Measurements from ENCODE around the gene AFAP1L2. TPM values are rescaled to one million over a fixed set of nuclear protein-coding genes. Genes with fewer than 3 reads are reported as not detected.

The AFAP1L2 gene
- total and polyA plus RNA-seq, 9 of the 15 experiments (the other 6 are each of a cell fraction or from before 2014, with no cell fraction given) = 0.07 TPM; not detected in 8

DNA sequence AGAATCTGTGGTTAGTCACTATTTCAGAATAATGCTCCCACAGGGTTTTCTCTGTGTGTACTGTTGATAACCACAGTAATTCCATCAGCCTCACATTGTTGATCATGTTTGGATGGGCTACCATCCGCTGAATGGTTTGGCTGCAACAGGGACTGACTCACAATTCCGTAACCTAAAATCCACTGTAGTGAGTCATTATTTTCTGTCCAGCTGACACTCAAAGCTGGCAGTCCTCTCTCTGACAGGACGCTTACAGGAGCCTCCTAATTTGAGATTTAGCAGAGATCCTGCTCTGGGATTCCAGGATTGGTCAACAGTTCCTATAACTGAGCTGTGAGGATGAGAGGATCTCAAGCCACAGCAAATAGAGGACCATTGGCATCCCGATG, 132.5 kb downstream of the AFAP1L2 start (continued):
- TF ChIP-seq, protein P1, sequence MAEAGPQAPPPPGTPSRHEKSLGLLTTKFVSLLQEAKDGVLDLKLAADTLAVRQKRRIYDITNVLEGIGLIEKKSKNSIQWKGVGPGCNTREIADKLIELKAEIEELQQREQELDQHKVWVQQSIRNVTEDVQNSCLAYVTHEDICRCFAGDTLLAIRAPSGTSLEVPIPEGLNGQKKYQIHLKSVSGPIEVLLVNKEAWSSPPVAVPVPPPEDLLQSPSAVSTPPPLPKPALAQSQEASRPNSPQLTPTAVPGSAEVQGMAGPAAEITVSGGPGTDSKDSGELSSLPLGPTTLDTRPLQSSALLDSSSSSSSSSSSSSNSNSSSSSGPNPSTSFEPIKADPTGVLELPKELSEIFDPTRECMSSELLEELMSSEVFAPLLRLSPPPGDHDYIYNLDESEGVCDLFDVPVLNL (CRISPR knock-in tag; IDR thresholded peaks at IDR 0.05; ENCODE audit: low read depth) = no peak
- TF ChIP-seq, protein P2, sequence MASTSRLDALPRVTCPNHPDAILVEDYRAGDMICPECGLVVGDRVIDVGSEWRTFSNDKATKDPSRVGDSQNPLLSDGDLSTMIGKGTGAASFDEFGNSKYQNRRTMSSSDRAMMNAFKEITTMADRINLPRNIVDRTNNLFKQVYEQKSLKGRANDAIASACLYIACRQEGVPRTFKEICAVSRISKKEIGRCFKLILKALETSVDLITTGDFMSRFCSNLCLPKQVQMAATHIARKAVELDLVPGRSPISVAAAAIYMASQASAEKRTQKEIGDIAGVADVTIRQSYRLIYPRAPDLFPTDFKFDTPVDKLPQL (IDR thresholded peaks at IDR 0.05; ENCODE audit: extremely low read depth, insufficient read length) = no peak
- no peak for TF ChIP-seq PYGO2 (tag; IDR thresholded peaks at IDR 0.05)

DNA sequence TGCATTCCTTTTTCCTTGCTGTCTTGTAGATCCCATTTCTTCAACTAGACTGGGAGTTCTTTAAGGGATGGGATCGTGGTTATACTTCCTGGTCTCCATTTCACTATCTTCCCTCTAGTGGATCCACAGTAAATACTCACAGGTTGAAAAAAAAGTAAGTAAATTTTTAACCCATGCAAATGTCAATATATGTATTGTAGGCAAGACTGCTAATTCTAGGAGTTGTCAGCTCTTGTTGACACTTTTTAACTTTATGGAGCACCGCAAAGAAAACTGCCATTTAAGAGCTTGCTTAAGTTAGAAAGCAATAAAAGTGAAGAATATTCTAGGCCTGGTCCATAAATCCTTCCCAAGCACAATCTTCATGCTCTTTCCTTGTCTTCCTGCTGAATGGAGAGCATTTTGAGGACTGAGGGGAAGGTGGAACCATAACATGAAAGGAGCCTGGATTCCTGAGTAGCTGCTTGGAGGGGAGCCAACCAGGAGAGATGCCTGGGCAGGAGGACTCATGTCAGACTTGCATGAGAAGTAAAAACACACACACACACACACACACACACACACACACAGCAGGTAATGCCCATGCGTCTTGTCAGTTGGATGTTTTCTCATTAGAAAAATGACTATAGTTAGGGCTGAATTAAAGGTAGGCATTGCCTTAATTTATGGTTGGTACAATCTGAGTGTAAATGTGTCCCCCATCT, 133.1 kb downstream of the AFAP1L2 start:
- no peak for ATAC-seq
- Histone ChIP-seq H3K79me2 (ENCODE audit: control insufficient read depth, insufficient read depth, low read length) (no peaks in the 10 kb centered on the region), H3K27ac (ENCODE audit: extremely low read depth, low read depth, low read length) (no peak overlapping the region), H3K9me3 (replicated peaks; ENCODE audit: control insufficient read depth, insufficient read depth, low read depth, low read length) (no peaks in the 10 kb centered on the region), H3K36me3 (ENCODE audit: control insufficient read depth, insufficient read depth, low read length) (no peaks in the 10 kb centered on the region), H3K9ac (ENCODE audit: insufficient read depth in 1 of 2, low read depth in 2 of 2, low read length in 2 of 2) (no peak overlapping the region), H3K4me1 (replicated peaks in 1 of 2; ENCODE audit: control insufficient read depth in 2 of 2, insufficient read depth in 2 of 2, low read length in 2 of 2) (no peaks in the 10 kb centered on the region; a peak in 1 of 5 replicates), H3K27me3 (ENCODE audit: control insufficient read depth in 2 of 2, insufficient read depth in 2 of 2, low read length in 2 of 2) (no peaks in the 10 kb centered on the region; a peak in 1 of 5 replicates), H3K4me2 (ENCODE audit: insufficient read depth, low read length) (no peak overlapping the region), H3K4me3 (no peak overlapping the region), H3K9me1 (ENCODE audit: control insufficient read depth, insufficient read depth, low read length) (no peaks in the 10 kb centered on the region), H4K20me1 (replicated peaks; ENCODE audit: control insufficient read depth, insufficient read depth, low read length) (no peaks in the 10 kb centered on the region), H2AFZ (ENCODE audit: low read depth, low read length) (no peak overlapping the region)
- DNase-seq (ENCODE audit: extremely low read depth in 1 of 4, low spot score in 3 of 4) = no peak
- no peak for TF ChIP-seq ZNF717 (CRISPR knock-in tag; IDR thresholded peaks at IDR 0.05)
- TF ChIP-seq NCOA1 (IDR thresholded peaks at IDR 0.05; ENCODE audit: low read depth) = no peak
- no peak for TF ChIP-seq KLF13 (tag; IDR thresholded peaks at IDR 0.05; ENCODE audit: borderline replicate concordance, low read depth)
- no peak for TF ChIP-seq ZBTB1 (CRISPR knock-in tag; IDR thresholded peaks at IDR 0.05; ENCODE audit: borderline replicate concordance, low read depth)
- TF ChIP-seq ZNF766 (CRISPR knock-in tag; conservative IDR thresholded peaks at IDR 0.05) = no peak
- intact Hi-C loops (cut with micrococcal nuclease) (no loop called here), in situ Hi-C loops (cut with MboI) (no loop called here)
- no TSS peak for BruUV-seq (replicated peaks)
- CTCF ChIA-PET (ENCODE audit: low intra/inter-chr PET ratio) = no interaction called here
- 2% methylated on average over 3 of the region's 3 CpGs for WGBS (ENCODE audit: insufficient coverage, low coverage, missing lambda C conversion rate)
- no peak for FAIRE-seq
- POLR2A ChIA-PET = no interaction called here

Measured in K562 (cell line).